IMR-90 (cell line): ENCODE data around the gene PRKCB. TPM values are rescaled to one million over a fixed set of nuclear protein-coding genes. Genes with fewer than 3 reads are reported as not detected.

Experiments used
- ATAC-seq: fragments of 200-7000 bp; cut with Tn5 transposase; 2 replicates; pipeline ENCODE4 v1.9.1; 2020; ENCODE audit warnings: low read depth, mild to moderate bottlenecking, moderate library complexity
- BruUV-seq: library from RNA; stranded (reverse); fragments of 400-500 nt; replicated peaks from 2 replicates; lab custom pipeline; 2021; lab: Mats Ljungman, UMichigan
- CTCF ChIA-PET: fragments of 300-600 bp; formaldehyde crosslinking; extraction: SDS; loops from one replicate; lab custom pipeline; 2021; ENCODE audit warnings: antibody characterized with exemption; lab: Yijun Ruan, JAX
- POLR2A ChIA-PET: fragments of 300-600 bp; sonication (Branson Sonifier 250); formaldehyde crosslinking; loops from one replicate; lab custom pipeline; 2022; ENCODE audit warnings: antibody characterized with exemption; ENCODE audit not compliant: unreplicated experiment; lab: Charles Lee
- DNase-seq: peaks from one replicate; pipeline ENCODE4 v3.0.0; 2013
- H2AFZ ChIP-seq: replicated peaks from 2 replicates; pipeline ENCODE3; 2013; ENCODE audit warnings: low read length, mild to moderate bottlenecking; ENCODE audit not compliant: poor library complexity
- H2AK5ac ChIP-seq: 2 replicates; pipeline ENCODE4 v1.6.1; 2013; ENCODE audit warnings: low read depth, low read length, inconsistent platforms
- H2AK9ac ChIP-seq: replicated peaks from 2 replicates; pipeline ENCODE3; 2013; ENCODE audit warnings: mild to moderate bottlenecking, low read depth, low read length, moderate library complexity; ENCODE audit not compliant: poor library complexity
- H2BK120ac ChIP-seq: 2 replicates; pipeline ENCODE4 v1.6.1; 2013; ENCODE audit warnings: low read depth, low read length, inconsistent platforms
- H2BK15ac ChIP-seq: 3 replicates; pipeline ENCODE4 v1.6.1; 2013; ENCODE audit warnings: low read depth, low read length, inconsistent platforms
- H2BK20ac ChIP-seq: 2 replicates; pipeline ENCODE4 v1.6.1; 2013; ENCODE audit warnings: low read depth, mild to moderate bottlenecking, inconsistent platforms, low read length, moderate library complexity
- H2BK5ac ChIP-seq: 2 replicates; pipeline ENCODE4 v1.6.1; 2013; ENCODE audit warnings: mild to moderate bottlenecking, low read depth, low read length, inconsistent platforms; ENCODE audit not compliant: poor library complexity, severe bottlenecking
- H3K14ac ChIP-seq: replicated peaks from 2 replicates; pipeline ENCODE4 v1.6.1; 2013; ENCODE audit warnings: low read depth, low read length, inconsistent platforms
- H3K18ac ChIP-seq: 2 replicates; pipeline ENCODE4 v1.6.1; 2013; ENCODE audit warnings: low read depth, low read length, control low read depth
- H3K23ac ChIP-seq: 2 replicates; pipeline ENCODE4 v1.6.1; 2013; ENCODE audit warnings: low read depth, low read length, inconsistent platforms
- H3K27ac ChIP-seq: 2 replicates; pipeline ENCODE4 v1.5.1; 2013; ENCODE audit warnings: mild to moderate bottlenecking, control low read depth, low read length; ENCODE audit not compliant: insufficient read depth
- H3K27me3 ChIP-seq: 2 replicates; pipeline ENCODE4 v1.6.1; 2013; ENCODE audit warnings: low read length; ENCODE audit not compliant: control insufficient read depth, insufficient read depth
- H3K36me3 ChIP-seq: 2 replicates; pipeline ENCODE4 v1.6.1; 2013; ENCODE audit warnings: low read length, mixed read lengths; ENCODE audit not compliant: control insufficient read depth, insufficient read depth
- H3K4ac ChIP-seq: 2 replicates; pipeline ENCODE4 v1.6.1; 2013; ENCODE audit warnings: low read depth, low read length, inconsistent platforms
- H3K4me1 ChIP-seq: 2 replicates; pipeline ENCODE4 v1.6.1; 2013; ENCODE audit warnings: low read length, mixed read lengths; ENCODE audit not compliant: control insufficient read depth, insufficient read depth
- H3K4me2 ChIP-seq: 2 replicates; pipeline ENCODE4 v1.6.1; 2013; ENCODE audit warnings: low read depth, mild to moderate bottlenecking, control low read depth, low read length, moderate library complexity
- H3K4me3 ChIP-seq: 2 replicates; pipeline ENCODE4 v1.5.1; 2013; ENCODE audit warnings: low read depth, mild to moderate bottlenecking, control low read depth, low read length, moderate library complexity; ENCODE audit not compliant: insufficient read depth
- H3K56ac ChIP-seq: 2 replicates; pipeline ENCODE4 v1.6.1; 2013; ENCODE audit warnings: low read length, inconsistent platforms; ENCODE audit not compliant: insufficient read depth; ENCODE audit errors: extremely low read depth
- H3K79me1 ChIP-seq, 2 experiments: 2 replicates each; pipeline ENCODE4 v1.6.1; 2013; ENCODE audit warnings: low read length in 2 of 2, inconsistent platforms in 1 of 2, low read depth in 1 of 2
- H3K9ac ChIP-seq: 2 replicates; pipeline ENCODE4 v1.6.1; 2013; ENCODE audit warnings: low read depth, low read length, control low read depth
- H3K9me1 ChIP-seq: 2 replicates; pipeline ENCODE4 v1.6.1; 2013; ENCODE audit warnings: low read length, inconsistent platforms; ENCODE audit not compliant: insufficient read depth
- H3K9me3 ChIP-seq: 2 replicates; pipeline ENCODE4 v1.6.1; 2013; ENCODE audit warnings: low read length; ENCODE audit not compliant: control insufficient read depth, insufficient read depth
- H4K20me1 ChIP-seq: 2 replicates; pipeline ENCODE4 v1.6.1; 2013; ENCODE audit warnings: low read length, inconsistent platforms; ENCODE audit not compliant: insufficient read depth
- H4K5ac ChIP-seq: 2 replicates; pipeline ENCODE4 v1.6.1; 2013; ENCODE audit warnings: mild to moderate bottlenecking, low read depth, low read length, control low read depth
- H4K8ac ChIP-seq, 2 experiments: 2 replicates each; pipeline ENCODE4 v1.6.1; 2013; ENCODE audit warnings: low read depth in 2 of 2, low read length in 2 of 2, control low read depth in 1 of 2, inconsistent platforms in 1 of 2
- H4K91ac ChIP-seq: 2 replicates; pipeline ENCODE4 v1.6.1; 2013; ENCODE audit warnings: low read depth, low read length, inconsistent platforms; ENCODE audit not compliant: insufficient read depth
- BHLHE40 ChIP-seq: fragments of 150-350 bp; IDR thresholded peaks from 2 replicates; pipeline ENCODE4 v1.6.1; 2016; ENCODE audit warnings: mild to moderate bottlenecking, low read depth, low read length
- CEBPB ChIP-seq: IDR thresholded peaks from 2 replicates; pipeline ENCODE4 v1.6.1; 2012; ENCODE audit warnings: low read depth, low read length, improper control_type of control experiment
- FOS ChIP-seq: fragments of 150-350 bp; IDR thresholded peaks from 2 replicates; pipeline ENCODE4 v1.6.1; 2016; ENCODE audit warnings: low read depth, low read length
- RAD21 ChIP-seq: IDR thresholded peaks from 2 replicates; pipeline ENCODE4 v1.6.1; 2012; ENCODE audit warnings: low read length, improper control_type of control experiment
- WGBS, 2 experiments: methylation state at CpG; one replicate each; pipeline versions ENCODE4 v1.1.5 to v1.1.7; 2013; ENCODE audit warnings: missing lambda C conversion rate in 2 of 2; ENCODE audit not compliant: insufficient read length in 1 of 2; ENCODE audit errors: extremely low coverage in 2 of 2; 5-methylcytosine and 5-hydroxymethylcytosine counted together
- dilution Hi-C: fragments of 300-500 bp; cut with HindIII; formaldehyde crosslinking; loops from one replicate; pipeline ENCODE4 v1.14.3; 2018; ENCODE audit warnings: low sequenced_read_pairs; ENCODE audit not compliant: unreplicated experiment
- in situ Hi-C: fragments of 300-500 bp; cut with MboI; formaldehyde crosslinking; loops from 3 replicates; pipeline ENCODE4 v1.14.3; 2019; ENCODE audit warnings: low sequenced_read_pairs, inconsistent platforms, mixed read lengths
- intact Hi-C: fragments of 100-400 bp; cut with micrococcal nuclease; formaldehyde crosslinking; loops from 2 replicates; pipeline ENCODE4 v1.10.0; 2022
- polyA plus RNA-seq, 3 experiments: library from polyadenylated mRNA; depleted of rRNA; stranded (reverse); fragments of >200 nt; gene quantifications; 2 replicates each; pipeline ENCODE4 v1.2.3, GENCODE V29; 2012; ENCODE audit warnings: low replicate concordance in 1 of 3
- total RNA-seq: library from RNA; depleted of rRNA; stranded (reverse); fragments of >200 nt; gene quantifications from 2 replicates; pipeline ENCODE4 v1.2.3, GENCODE V29; 2012
- TF ChIP-seq, protein P1 (sequence below): fragments of 150-350 bp; IDR thresholded peaks from 2 replicates; pipeline ENCODE4 v1.6.1; 2016; ENCODE audit warnings: low read depth, mild to moderate bottlenecking, low read length, moderate library complexity, borderline replicate concordance
- TF ChIP-seq, protein P2 (sequence below): conservative IDR thresholded peaks from 2 replicates; pipeline ENCODE4 v1.5.1; 2012; ENCODE audit warnings: mild to moderate bottlenecking, low read depth, low read length, improper control_type of control experiment

Gene PRKCB
- total and polyA plus RNA-seq, 2 of the 4 experiments (the other 2 are of a cell fraction): under 0.01 TPM; not detected in 1

GRCh38 chr16:23987443-23987842 is 151.7 kb downstream of the PRKCB start:
- no peak overlapping the region for H3K23ac ChIP-seq
- intact Hi-C loops (no loop called here), in situ Hi-C loops (no loop called here), dilution Hi-C loops (no loop called here)
- no peaks in the 10 kb centered on the region for H3K36me3 ChIP-seq
- no peak overlapping the region for H3K27ac ChIP-seq
- H3K14ac ChIP-seq: no peak overlapping the region
- H2BK15ac ChIP-seq: no peak overlapping the region
- H3K4me3 ChIP-seq: no peak overlapping the region
- H3K4me1 ChIP-seq: no peaks in the 10 kb centered on the region
- ChIA-PET CTCF (no interaction called here), POLR2A (no interaction called here)
- no peak overlapping the region for H3K4ac ChIP-seq
- H4K20me1 ChIP-seq: no peaks in the 10 kb centered on the region
- DNase-seq (no peak), ATAC-seq (no peak)
- H2BK120ac ChIP-seq: no peak overlapping the region
- H3K56ac ChIP-seq: no peak overlapping the region
- H3K9me1 ChIP-seq: no peaks in the 10 kb centered on the region
- H3K27me3 ChIP-seq: no peaks in the 10 kb centered on the region
- no peak overlapping the region for H4K5ac ChIP-seq
- BruUV-seq: no TSS peak
- no peak overlapping the region for H2BK5ac ChIP-seq
- H3K9ac ChIP-seq: no peak overlapping the region
- no peaks in the 10 kb centered on the region for H3K79me1 ChIP-seq
- no peak overlapping the region for H3K18ac ChIP-seq
- H2AK9ac ChIP-seq: no peak overlapping the region
- H3K9me3 ChIP-seq: no peaks in the 10 kb centered on the region
- H2BK20ac ChIP-seq: no peak overlapping the region
- H4K91ac ChIP-seq: no peak overlapping the region
- no peak overlapping the region for H2AFZ ChIP-seq
- TF ChIP-seq BHLHE40: no peak
- TF ChIP-seq, protein P1, sequence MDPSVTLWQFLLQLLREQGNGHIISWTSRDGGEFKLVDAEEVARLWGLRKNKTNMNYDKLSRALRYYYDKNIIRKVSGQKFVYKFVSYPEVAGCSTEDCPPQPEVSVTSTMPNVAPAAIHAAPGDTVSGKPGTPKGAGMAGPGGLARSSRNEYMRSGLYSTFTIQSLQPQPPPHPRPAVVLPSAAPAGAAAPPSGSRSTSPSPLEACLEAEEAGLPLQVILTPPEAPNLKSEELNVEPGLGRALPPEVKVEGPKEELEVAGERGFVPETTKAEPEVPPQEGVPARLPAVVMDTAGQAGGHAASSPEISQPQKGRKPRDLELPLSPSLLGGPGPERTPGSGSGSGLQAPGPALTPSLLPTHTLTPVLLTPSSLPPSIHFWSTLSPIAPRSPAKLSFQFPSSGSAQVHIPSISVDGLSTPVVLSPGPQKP: no peak
- TF ChIP-seq CEBPB: no peak
- no peak for TF ChIP-seq RAD21
- TF ChIP-seq, protein P2, sequence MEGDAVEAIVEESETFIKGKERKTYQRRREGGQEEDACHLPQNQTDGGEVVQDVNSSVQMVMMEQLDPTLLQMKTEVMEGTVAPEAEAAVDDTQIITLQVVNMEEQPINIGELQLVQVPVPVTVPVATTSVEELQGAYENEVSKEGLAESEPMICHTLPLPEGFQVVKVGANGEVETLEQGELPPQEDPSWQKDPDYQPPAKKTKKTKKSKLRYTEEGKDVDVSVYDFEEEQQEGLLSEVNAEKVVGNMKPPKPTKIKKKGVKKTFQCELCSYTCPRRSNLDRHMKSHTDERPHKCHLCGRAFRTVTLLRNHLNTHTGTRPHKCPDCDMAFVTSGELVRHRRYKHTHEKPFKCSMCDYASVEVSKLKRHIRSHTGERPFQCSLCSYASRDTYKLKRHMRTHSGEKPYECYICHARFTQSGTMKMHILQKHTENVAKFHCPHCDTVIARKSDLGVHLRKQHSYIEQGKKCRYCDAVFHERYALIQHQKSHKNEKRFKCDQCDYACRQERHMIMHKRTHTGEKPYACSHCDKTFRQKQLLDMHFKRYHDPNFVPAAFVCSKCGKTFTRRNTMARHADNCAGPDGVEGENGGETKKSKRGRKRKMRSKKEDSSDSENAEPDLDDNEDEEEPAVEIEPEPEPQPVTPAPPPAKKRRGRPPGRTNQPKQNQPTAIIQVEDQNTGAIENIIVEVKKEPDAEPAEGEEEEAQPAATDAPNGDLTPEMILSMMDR: no peak
- TF ChIP-seq FOS: no peak
- H2AK5ac ChIP-seq: no peak overlapping the region
- no CpG with 5 or more reads among the region's 2 CpGs for WGBS, 2 experiments
- no peak overlapping the region for H3K4me2 ChIP-seq
- H4K8ac ChIP-seq: no peak overlapping the region
